ENCODE data around the gene STON1. TPM values are rescaled to one million over a fixed set of nuclear protein-coding genes. Genes with fewer than 3 reads are reported as not detected.
A peak's percentile ranks its signal among the peaks of the same experiment; 100 is the strongest.

STON1 gene
- total and polyA plus RNA-seq, 2 of the 4 experiments (the other 2 are of a cell fraction) = 4.0 to 5.7 TPM

DNA sequence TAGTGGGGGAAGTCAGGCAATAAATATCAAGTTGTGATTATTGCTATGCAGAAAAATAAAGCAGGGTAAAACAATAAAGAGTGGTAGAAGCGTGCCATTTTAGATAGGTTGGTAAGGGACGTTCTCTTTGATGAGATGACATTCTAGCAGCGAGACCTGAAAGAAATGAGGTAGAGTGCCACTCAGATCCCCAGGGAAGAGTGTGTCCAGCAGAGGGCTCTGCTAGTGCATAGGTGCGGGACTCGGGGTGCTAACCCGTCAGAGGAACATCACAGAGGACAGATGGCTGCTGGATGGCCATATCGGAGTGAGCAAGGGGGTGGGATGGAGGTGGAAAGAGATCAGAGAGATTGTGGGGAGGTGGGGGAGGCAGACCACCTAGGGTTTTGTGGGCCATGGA is 71.4 kb downstream of the STON1 start:
- peak overlapping the region; percentile 47 for H2AFZ ChIP-seq (replicated peaks; ENCODE audit: low read length, poor library complexity)
- no peak overlapping the region for H3K56ac ChIP-seq (ENCODE audit: extremely low read depth, insufficient read depth, low read length)
- H2BK20ac ChIP-seq (ENCODE audit: low read depth, low read length) = peak overlapping the region; percentile 79
- no peaks in the 10 kb centered on the region for H3K9me1 ChIP-seq (ENCODE audit: insufficient read depth, low read length)
- WGBS, 2 experiments (ENCODE audit: extremely low coverage in 2 of 2, insufficient read length in 1 of 2) = 50% methylated on average over 7 of the region's 7 CpGs; no CpG with 5 or more reads in 1 of the 2 experiments
- no peak overlapping the region for H3K4me2 ChIP-seq (ENCODE audit: low read depth, low read length)
- no peaks in the 10 kb centered on the region for H3K27me3 ChIP-seq (ENCODE audit: control insufficient read depth, insufficient read depth, low read length)
- H2BK15ac ChIP-seq (ENCODE audit: low read depth, low read length) = peak overlapping the region; percentile 59; the same call in 1 of the 3 replicates
- ATAC-seq (ENCODE audit: low read depth) (peak; percentile 69), DNase-seq (peak; percentile 41)
- no peak overlapping the region for H3K9ac ChIP-seq (ENCODE audit: low read depth, low read length)
- intact Hi-C loops (cut with micrococcal nuclease) (loop anchor here (2.0 to 5.0 kb wide), 8 partner anchors 91 to 1891 kb away; no protein-coding TSS in a partner anchor), dilution Hi-C loops (cut with HindIII; ENCODE audit: low sequenced_read_pairs, unreplicated experiment) (no loop called here), in situ Hi-C loops (cut with MboI; ENCODE audit: low sequenced_read_pairs) (loop anchor here (5.0 to 10.0 kb wide), 2 partner anchors 343 to 1891 kb away; no protein-coding TSS in a partner anchor)
- H2AK9ac ChIP-seq (replicated peaks; ENCODE audit: low read depth, low read length, poor library complexity) = no peak overlapping the region
- H3K4me1 ChIP-seq (ENCODE audit: control insufficient read depth, insufficient read depth, low read length) = peaks cover 7% of the 10 kb centered on the region
- no TSS peak for BruUV-seq (replicated peaks)
- CTCF ChIA-PET = interaction anchor here (1.4 kb wide), 1 partner anchor 127 kb away, joined by 3 read pairs; no protein-coding TSS in a partner anchor
- no peak overlapping the region for H3K4me3 ChIP-seq (ENCODE audit: insufficient read depth, low read depth, low read length)
- peak overlapping the region; percentile 53 for H4K5ac ChIP-seq (ENCODE audit: low read depth, low read length)
- H3K18ac ChIP-seq (ENCODE audit: low read depth, low read length) = peak overlapping the region; percentile 29; the same call in 1 of the 2 replicates
- no peak overlapping the region for H3K14ac ChIP-seq (replicated peaks; ENCODE audit: low read depth, low read length)
- no peaks in the 10 kb centered on the region for H3K79me1 ChIP-seq (ENCODE audit: low read depth in 1 of 2, low read length in 2 of 2)
- peaks cover 3% of the 10 kb centered on the region; the same call in 1 of the 2 replicates for H3K36me3 ChIP-seq (ENCODE audit: control insufficient read depth, insufficient read depth, low read length)
- POLR2A ChIA-PET (ENCODE audit: unreplicated experiment) = no interaction called here
- TF ChIP-seq RAD21 (IDR thresholded peaks at IDR 0.05; ENCODE audit: low read length) (peak; percentile 65), POLR2A (IDR thresholded peaks at IDR 0.05; ENCODE audit: low read depth, low read length) (no peak), SMC3 (IDR thresholded peaks at IDR 0.05; ENCODE audit: low read depth, low read length) (peak; percentile 45)
- TF ChIP-seq, protein P1, sequence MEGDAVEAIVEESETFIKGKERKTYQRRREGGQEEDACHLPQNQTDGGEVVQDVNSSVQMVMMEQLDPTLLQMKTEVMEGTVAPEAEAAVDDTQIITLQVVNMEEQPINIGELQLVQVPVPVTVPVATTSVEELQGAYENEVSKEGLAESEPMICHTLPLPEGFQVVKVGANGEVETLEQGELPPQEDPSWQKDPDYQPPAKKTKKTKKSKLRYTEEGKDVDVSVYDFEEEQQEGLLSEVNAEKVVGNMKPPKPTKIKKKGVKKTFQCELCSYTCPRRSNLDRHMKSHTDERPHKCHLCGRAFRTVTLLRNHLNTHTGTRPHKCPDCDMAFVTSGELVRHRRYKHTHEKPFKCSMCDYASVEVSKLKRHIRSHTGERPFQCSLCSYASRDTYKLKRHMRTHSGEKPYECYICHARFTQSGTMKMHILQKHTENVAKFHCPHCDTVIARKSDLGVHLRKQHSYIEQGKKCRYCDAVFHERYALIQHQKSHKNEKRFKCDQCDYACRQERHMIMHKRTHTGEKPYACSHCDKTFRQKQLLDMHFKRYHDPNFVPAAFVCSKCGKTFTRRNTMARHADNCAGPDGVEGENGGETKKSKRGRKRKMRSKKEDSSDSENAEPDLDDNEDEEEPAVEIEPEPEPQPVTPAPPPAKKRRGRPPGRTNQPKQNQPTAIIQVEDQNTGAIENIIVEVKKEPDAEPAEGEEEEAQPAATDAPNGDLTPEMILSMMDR (conservative IDR thresholded peaks at IDR 0.05; ENCODE audit: low read depth, low read length) = peak; percentile 60
- peak overlapping the region; percentile 51 for H3K4ac ChIP-seq (ENCODE audit: low read depth, low read length)
- peak overlapping the region; percentile 24 to 72; a peak in 1 of 4 replicates for H4K8ac ChIP-seq (ENCODE audit: low read depth in 2 of 2, low read length in 2 of 2)
- no peaks in the 10 kb centered on the region for H4K20me1 ChIP-seq (ENCODE audit: insufficient read depth, low read length)
- peak overlapping the region; percentile 66; the same call in 1 of the 2 replicates for H4K91ac ChIP-seq (ENCODE audit: insufficient read depth, low read depth, low read length)
- H2BK120ac ChIP-seq (ENCODE audit: low read depth, low read length) = peak overlapping the region; percentile 74
- H3K9me3 ChIP-seq (ENCODE audit: control insufficient read depth, insufficient read depth, low read length) = no peaks in the 10 kb centered on the region
- peak overlapping the region; percentile 55; the same call in 1 of the 2 replicates for H3K27ac ChIP-seq (ENCODE audit: insufficient read depth, low read length)
- 0 out of 2 replicates have a peak overlapping the region, but pooled peaks have one; percentile 10 for H2AK5ac ChIP-seq (ENCODE audit: low read depth, low read length)
- H2BK5ac ChIP-seq (ENCODE audit: low read depth, low read length, poor library complexity, severe bottlenecking) = peak overlapping the region; percentile 83
- H3K23ac ChIP-seq (ENCODE audit: low read depth, low read length) = no peak overlapping the region
